HL-60 (cell line): ENCODE results near the gene FARP2.
"Not testable (repeated sequence)": the region's sequence is repeated elsewhere in the genome, so short reads cannot be mapped to it uniquely, and the experiment has no call there.

Experiments
- DNase-seq, 2 experiments: peaks; one replicate each; pipeline ENCODE4 v3.0.0-alpha.2; 2010 to 2020; ENCODE audit warnings: low read depth in 1 of 2, low spot score in 1 of 2
- H3K27ac ChIP-seq: fragments of 250-450 bp; sonication (Bioruptor Pico); replicated peaks from 2 replicates; pipeline ENCODE4 v1.5.1; 2020; ENCODE audit warnings: mild to moderate bottlenecking, moderate library complexity
- H3K27me3 ChIP-seq: fragments of 250-450 bp; sonication (Bioruptor Pico); 2 replicates; pipeline ENCODE4 v1.5.1; 2021; ENCODE audit warnings: mild to moderate bottlenecking, moderate library complexity; ENCODE audit not compliant: insufficient read depth, poor library complexity, severe bottlenecking
- H3K4me3 ChIP-seq: replicated peaks from 2 replicates; pipeline ENCODE4 v1.5.1; 2011; ENCODE audit warnings: mild to moderate bottlenecking, control low read depth, low read length; ENCODE audit not compliant: insufficient read depth
- CTCF ChIP-seq: IDR thresholded peaks from one replicate; pipeline ENCODE4 v1.5.1; 2011; ENCODE audit warnings: low read length, control low read depth, inconsistent platforms; ENCODE audit not compliant: insufficient read depth
- GABPA ChIP-seq: IDR thresholded peaks from 2 replicates; pipeline ENCODE4 v1.6.1; 2012; ENCODE audit warnings: low read depth
- POLR2AphosphoS5 ChIP-seq: IDR thresholded peaks from 2 replicates; pipeline ENCODE4 v1.6.1; 2012; ENCODE audit warnings: low read depth
- REST ChIP-seq: IDR thresholded peaks from 2 replicates; pipeline ENCODE4 v1.6.1; 2012; ENCODE audit warnings: low read depth; ENCODE audit not compliant: insufficient replicate concordance
- SPI1 ChIP-seq: IDR thresholded peaks from 2 replicates; pipeline ENCODE4 v1.6.1; 2012; ENCODE audit warnings: low read depth, mild to moderate bottlenecking, borderline replicate concordance

Gene FARP2

GRCh38 chr2:241390301-241391206, 34.5 kb downstream of the FARP2 start:
- Histone ChIP-seq H3K27me3 (no peaks in the 10 kb centered on the region), H3K4me3 (no peak overlapping the region), H3K27ac (no peak overlapping the region)
- no peak for DNase-seq
- TF ChIP-seq SPI1, result no peak
- TF ChIP-seq POLR2AphosphoS5, result no peak
- TF ChIP-seq CTCF, result no peak
- no peak for TF ChIP-seq REST
- no peak for TF ChIP-seq GABPA

GRCh38 chr2:241391892-241392665, 36.0 kb downstream of the FARP2 start:
- H3K27ac ChIP-seq, result no peak overlapping the region
- peak in 1 of 2 experiments; percentile 21 for DNase-seq
- H3K4me3 ChIP-seq, result no peak overlapping the region
- no peaks in the 10 kb centered on the region for H3K27me3 ChIP-seq
- TF ChIP-seq CTCF, result peak; percentile 24
- no peak for TF ChIP-seq POLR2AphosphoS5
- no peak for TF ChIP-seq REST

- not testable (repeated sequence) for DNase-seq, H3K4me3 ChIP-seq, H3K27ac ChIP-seq, H3K27me3 ChIP-seq
Observed at GRCh38 chr2:241392753-241393152, 36.7 kb downstream of the FARP2 start.

GRCh38 chr2:241393524-241394196, 37.6 kb downstream of the FARP2 start:
- Histone ChIP-seq H3K27me3 (no peaks in the 10 kb centered on the region), H3K27ac (no peak overlapping the region), H3K4me3 (no peak overlapping the region)
- TF ChIP-seq GABPA, result no peak
- no peak for TF ChIP-seq CTCF
- no peak for TF ChIP-seq SPI1
- TF ChIP-seq REST, result no peak
- no peak for TF ChIP-seq POLR2AphosphoS5
- DNase-seq, result no peak

GRCh38 chr2:241396809-241397208, 40.7 kb downstream of the FARP2 start:
- not testable (repeated sequence) for H3K4me3 ChIP-seq, DNase-seq, H3K27me3 ChIP-seq, H3K27ac ChIP-seq
